Measurements from ENCODE around the gene PHACTR3. TPM values are rescaled to one million over a fixed set of nuclear protein-coding genes. Genes with fewer than 3 reads are reported as not detected.

Gene PHACTR3
- total and polyA plus RNA-seq, 2 of the 8 experiments (the other 6 are each of a cell fraction or from before 2014, with no cell fraction given): 0.05 to 0.13 TPM

DNA sequence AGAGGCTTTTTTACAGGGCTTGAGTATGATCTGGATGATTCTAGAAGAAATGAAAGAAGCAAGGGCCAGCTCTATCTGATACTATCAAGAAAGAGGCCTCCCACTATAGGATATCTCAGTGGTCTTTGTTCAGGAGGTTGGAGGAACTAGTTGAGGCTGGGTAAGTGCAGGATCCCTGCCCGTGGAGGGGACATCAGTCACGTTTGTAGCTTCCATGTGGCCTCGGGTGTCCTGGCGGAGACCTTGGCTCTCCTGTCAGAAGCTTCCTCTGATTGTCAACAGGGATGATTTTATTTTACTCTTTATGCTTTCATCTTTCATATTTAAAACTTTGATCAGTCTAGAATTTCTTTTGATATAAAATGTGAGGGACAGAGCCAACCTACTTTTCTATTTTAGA lies 86.6 kb downstream of the PHACTR3 start:
- FAIRE-seq (no peak), DNase-seq (ENCODE audit: low read depth in 1 of 2, low spot score in 2 of 2) (no peak)
- TF ChIP-seq RNF2 (IDR thresholded peaks at IDR 0.05; ENCODE audit: borderline replicate concordance, low read depth, low read length, missing control alignments, poor library complexity, severe bottlenecking): no peak
- TF ChIP-seq NRF1 (IDR thresholded peaks at IDR 0.05; ENCODE audit: low read depth, low read length): no peak
- TF ChIP-seq GABPA (IDR thresholded peaks at IDR 0.05; ENCODE audit: borderline replicate concordance, insufficient read depth, low read length): no peak
- no peak for TF ChIP-seq SRF (IDR thresholded peaks at IDR 0.05; ENCODE audit: low read depth, low read length)
- no peak for TF ChIP-seq JUND (IDR thresholded peaks at IDR 0.05; ENCODE audit: low read length)
- TF ChIP-seq RXRA (IDR thresholded peaks at IDR 0.05; ENCODE audit: insufficient read depth, low read depth, low read length): no peak
- no peak for TF ChIP-seq CBX8 (IDR thresholded peaks at IDR 0.05; ENCODE audit: borderline replicate concordance, low read depth, low read length)
- no peak for TF ChIP-seq SIN3A (conservative IDR thresholded peaks at IDR 0.05 in 1 of 2, IDR thresholded peaks at IDR 0.05 in 1 of 2; ENCODE audit: low read depth in 1 of 2, low read length in 2 of 2)
- H3K9ac ChIP-seq (replicated peaks in 1 of 4; ENCODE audit: extremely low read depth in 1 of 4, low read depth in 3 of 4, low read length in 3 of 4): no peak overlapping the region
- H4K91ac ChIP-seq (replicated peaks; ENCODE audit: insufficient read length, low read length): no peak overlapping the region
- H3K79me1 ChIP-seq (ENCODE audit: low read depth, low read length): no peaks in the 10 kb centered on the region
- no peak overlapping the region for H3K27ac ChIP-seq (ENCODE audit: low read depth, low read length)
- CTCF ChIA-PET (ENCODE audit: partially characterized antibody): no interaction called here
- 68% methylated on average over 4 of the region's 4 CpGs; no CpG with 5 or more reads in 1 of the 2 experiments for WGBS, 2 experiments (ENCODE audit: extremely low coverage in 1 of 2, insufficient coverage in 1 of 2, insufficient read length in 1 of 2, insufficient replicate concordance in 2 of 2, low coverage in 1 of 2, low lambda C conversion rate in 2 of 2, missing lambda C conversion rate in 1 of 2)
- H2BK20ac ChIP-seq (ENCODE audit: low read length): no peak overlapping the region
- no peaks in the 10 kb centered on the region for H3K79me2 ChIP-seq (ENCODE audit: control insufficient read depth in 1 of 2, insufficient read depth in 2 of 2, low read length in 2 of 2)
- no peak overlapping the region for H3K23ac ChIP-seq (ENCODE audit: insufficient read length)
- no peak overlapping the region for H4K5ac ChIP-seq (ENCODE audit: insufficient read length, low read depth, low read length)
- H4K8ac ChIP-seq (ENCODE audit: extremely low read depth, insufficient read depth, low read length): no peak overlapping the region
- no peak overlapping the region for H3K4ac ChIP-seq (replicated peaks; ENCODE audit: insufficient read length, low read depth, low read length)
- no peak overlapping the region for H2AK5ac ChIP-seq (ENCODE audit: low read depth, low read length)
- H3K4me2 ChIP-seq (ENCODE audit: insufficient read depth in 1 of 2, low read depth in 2 of 2, low read length in 2 of 2): no peak overlapping the region
- no peak overlapping the region for H3K14ac ChIP-seq (ENCODE audit: insufficient read length)
- H3K18ac ChIP-seq (ENCODE audit: extremely low read depth, low read length): no peak overlapping the region
- no peak overlapping the region for H3K4me3 ChIP-seq (ENCODE audit: extremely low read depth in 1 of 4, insufficient read depth in 2 of 4, low read depth in 3 of 4, low read length in 4 of 4)
- no peak overlapping the region for H2BK15ac ChIP-seq (ENCODE audit: low read length)
- POLR2A ChIA-PET (ENCODE audit: partially characterized antibody): no interaction called here
- no peaks in the 10 kb centered on the region for H3K27me3 ChIP-seq (replicated peaks in 1 of 4; ENCODE audit: control insufficient read depth in 3 of 4, extremely low read depth in 1 of 4, insufficient read depth in 3 of 4, low read length in 3 of 4)
- H3K4me1 ChIP-seq (replicated peaks in 1 of 4; ENCODE audit: control insufficient read depth in 3 of 4, insufficient read depth in 4 of 4, low read length in 3 of 4): no peaks in the 10 kb centered on the region
- no peak overlapping the region for H2BK12ac ChIP-seq (ENCODE audit: low read depth, low read length)
- no peaks in the 10 kb centered on the region for H3K36me3 ChIP-seq (ENCODE audit: control insufficient read depth in 2 of 4, insufficient read depth in 4 of 4, low read length in 3 of 4)
- H3K9me3 ChIP-seq (ENCODE audit: insufficient read depth in 2 of 2, low read depth in 1 of 2, low read length in 1 of 2): peaks cover 81 to 96% of the 10 kb centered on the region in 2 experiments
- H4K20me1 ChIP-seq (replicated peaks in 1 of 2; ENCODE audit: control insufficient read depth in 1 of 2, insufficient read depth in 2 of 2, low read length in 2 of 2): peaks cover 0 to 3% of the 10 kb centered on the region in 2 experiments
- peaks cover 10% of the 10 kb centered on the region; the same call in 1 of the 2 replicates for H3K23me2 ChIP-seq (ENCODE audit: low read depth, low read length)
- H3K56ac ChIP-seq (replicated peaks; ENCODE audit: insufficient read length, low read depth, low read length): no peak overlapping the region
- no peak overlapping the region for H2AFZ ChIP-seq (ENCODE audit: low read length)
- no peak overlapping the region for H2BK5ac ChIP-seq (ENCODE audit: low read depth, low read length)
- H2BK120ac ChIP-seq (replicated peaks; ENCODE audit: low read depth, low read length): no peak overlapping the region
